HG03469 (cell line): ENCODE results near the gene BCAR1.
A peak's percentile ranks its signal among the peaks of the same experiment; 100 is the strongest.
"Not testable (repeated sequence)": the region's sequence is repeated elsewhere in the genome, so short reads cannot be mapped to it uniquely, and the experiment has no call there.

ENCODE experiments used
- ATAC-seq: cut with Tn5 transposase; IDR thresholded peaks from one replicate; pipeline ENCODE4 v1.9.1; 2021; ENCODE audit warnings: mild to moderate bottlenecking, moderate library complexity, moderate number of reproducible peaks; ENCODE audit not compliant: unreplicated experiment

Gene BCAR1, protein sequence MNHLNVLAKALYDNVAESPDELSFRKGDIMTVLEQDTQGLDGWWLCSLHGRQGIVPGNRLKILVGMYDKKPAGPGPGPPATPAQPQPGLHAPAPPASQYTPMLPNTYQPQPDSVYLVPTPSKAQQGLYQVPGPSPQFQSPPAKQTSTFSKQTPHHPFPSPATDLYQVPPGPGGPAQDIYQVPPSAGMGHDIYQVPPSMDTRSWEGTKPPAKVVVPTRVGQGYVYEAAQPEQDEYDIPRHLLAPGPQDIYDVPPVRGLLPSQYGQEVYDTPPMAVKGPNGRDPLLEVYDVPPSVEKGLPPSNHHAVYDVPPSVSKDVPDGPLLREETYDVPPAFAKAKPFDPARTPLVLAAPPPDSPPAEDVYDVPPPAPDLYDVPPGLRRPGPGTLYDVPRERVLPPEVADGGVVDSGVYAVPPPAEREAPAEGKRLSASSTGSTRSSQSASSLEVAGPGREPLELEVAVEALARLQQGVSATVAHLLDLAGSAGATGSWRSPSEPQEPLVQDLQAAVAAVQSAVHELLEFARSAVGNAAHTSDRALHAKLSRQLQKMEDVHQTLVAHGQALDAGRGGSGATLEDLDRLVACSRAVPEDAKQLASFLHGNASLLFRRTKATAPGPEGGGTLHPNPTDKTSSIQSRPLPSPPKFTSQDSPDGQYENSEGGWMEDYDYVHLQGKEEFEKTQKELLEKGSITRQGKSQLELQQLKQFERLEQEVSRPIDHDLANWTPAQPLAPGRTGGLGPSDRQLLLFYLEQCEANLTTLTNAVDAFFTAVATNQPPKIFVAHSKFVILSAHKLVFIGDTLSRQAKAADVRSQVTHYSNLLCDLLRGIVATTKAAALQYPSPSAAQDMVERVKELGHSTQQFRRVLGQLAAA

GRCh38 chr16:75251280-75252048 lies at the start of gene BCAR1:
Gene BCAR1, minus strand, starts transcription at chr16:75251624. Its CDS starts 142 bp downstream, at chr16:75251482.
- peak; percentile 64 for ATAC-seq

DNA sequence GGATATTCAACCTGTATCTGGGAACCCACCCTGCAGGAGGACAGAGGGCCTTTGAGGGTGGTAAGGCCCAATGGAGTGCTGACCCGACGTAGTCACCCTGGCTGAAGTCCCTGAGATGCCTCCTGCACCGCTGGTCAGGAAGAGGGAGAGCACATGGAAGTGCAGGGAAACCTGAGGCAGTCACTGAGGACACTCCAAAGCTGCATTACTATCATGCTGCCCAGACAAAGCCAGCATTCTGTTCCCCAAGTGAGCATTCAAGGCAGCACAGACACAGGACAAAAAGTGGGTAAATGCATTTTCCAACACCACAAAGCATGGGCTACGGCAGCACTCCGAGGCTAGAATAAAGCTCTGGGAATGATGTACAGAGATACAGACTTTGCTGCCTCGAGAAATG lies 46.8 kb upstream of the BCAR1 start:
- ATAC-seq = no peak

GRCh38 chr16:75296606-75297005 lies 45.2 kb upstream of the BCAR1 start:
- no peak for ATAC-seq

GRCh38 chr16:75294773-75295459 lies 43.5 kb upstream of the BCAR1 start:
- no peak for ATAC-seq

GRCh38 chr16:75293772-75294171 lies 42.3 kb upstream of the BCAR1 start:
- ATAC-seq = no peak

DNA sequence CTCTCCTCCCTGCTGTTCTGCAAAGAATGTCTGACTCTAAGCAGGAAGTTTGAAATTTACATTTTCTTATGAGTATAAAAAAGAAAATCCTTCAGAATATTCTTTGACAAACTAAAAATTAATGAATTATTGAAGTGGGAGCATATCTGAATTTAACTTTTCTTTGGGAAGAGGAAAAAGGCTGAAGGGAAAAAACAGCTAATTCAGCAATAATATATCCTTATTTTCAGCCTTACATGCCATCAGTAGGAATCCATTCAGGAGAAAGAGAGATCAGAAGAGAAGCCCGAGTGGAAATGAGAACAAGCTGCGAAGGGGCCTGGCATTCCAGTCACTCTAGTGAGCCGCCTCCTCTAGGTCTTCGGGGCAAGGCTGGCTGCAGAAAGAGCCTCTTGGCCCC lies 41.7 kb upstream of the BCAR1 start:
- ATAC-seq = no peak

- no peak for ATAC-seq
Measured at GRCh38 chr16:75292691-75293090, 41.3 kb upstream of the BCAR1 start.

GRCh38 chr16:75289189-75289588 lies 37.8 kb upstream of the BCAR1 start:
- ATAC-seq = no peak

- no peak for ATAC-seq
Measured at GRCh38 chr16:75288596-75289120, 37.2 kb upstream of the BCAR1 start.

GRCh38 chr16:75288181-75288580 lies 36.8 kb upstream of the BCAR1 start:
- ATAC-seq = no peak

GRCh38 chr16:75287708-75288107 lies 36.3 kb upstream of the BCAR1 start:
- ATAC-seq = no peak

DNA sequence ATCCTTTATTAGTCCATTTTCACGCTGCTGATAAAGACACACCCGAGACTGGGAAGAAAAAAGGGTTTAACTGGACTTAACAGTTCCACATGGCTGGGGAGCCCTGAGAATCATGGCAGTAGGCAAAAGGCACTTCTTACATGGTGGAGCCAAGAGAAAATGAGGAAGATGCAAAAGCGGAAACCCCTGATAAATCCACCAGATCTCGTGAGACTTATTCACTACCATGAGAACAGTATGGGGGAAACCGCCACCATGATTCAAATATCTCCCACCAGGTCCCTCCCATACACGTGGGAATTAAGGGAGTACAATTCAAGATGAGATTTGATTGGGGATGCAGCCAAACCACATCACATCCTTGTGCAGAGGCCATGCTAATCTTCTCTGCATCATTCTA lies 35.0 kb upstream of the BCAR1 start:
- ATAC-seq = no peak

DNA sequence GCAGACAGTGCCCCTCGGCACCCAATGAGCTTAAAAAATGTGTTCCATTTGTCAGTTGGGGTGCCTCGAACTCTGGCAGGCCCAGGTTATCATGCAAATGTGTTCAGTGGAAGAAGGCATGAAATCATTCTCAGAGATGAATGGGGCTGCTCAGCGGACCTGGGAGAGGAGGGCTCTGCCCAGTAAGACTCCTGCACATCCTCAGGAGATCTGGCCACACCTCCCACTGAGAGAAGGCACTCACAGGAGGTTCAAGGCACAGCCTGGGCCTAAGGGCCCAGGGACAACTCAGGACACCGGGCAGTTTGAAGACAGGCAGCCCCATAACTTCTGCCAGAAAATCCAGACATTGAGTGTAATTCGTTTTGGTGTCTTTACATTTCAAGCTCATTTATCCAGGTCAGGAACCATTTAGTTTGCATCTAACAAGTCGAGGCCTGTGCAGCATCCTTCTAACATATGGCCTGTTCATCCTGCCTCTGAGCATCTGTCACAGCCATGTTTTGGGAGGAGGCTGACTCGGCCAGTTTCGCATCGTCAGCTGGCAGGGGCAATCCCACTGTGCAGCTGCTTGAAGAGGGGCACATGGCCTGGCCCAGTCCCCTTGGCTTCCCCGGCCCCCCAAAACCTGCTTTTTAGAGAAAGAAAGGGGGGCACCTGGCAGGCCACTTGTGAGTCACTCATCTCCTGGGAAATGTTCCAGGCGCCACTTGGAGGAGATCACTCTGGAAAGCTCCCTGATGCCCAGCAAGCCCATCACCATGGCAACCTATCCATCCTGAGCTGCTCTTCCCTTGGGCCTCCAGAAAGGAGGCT lies 31.2 kb upstream of the BCAR1 start:
- ATAC-seq = no peak

DNA sequence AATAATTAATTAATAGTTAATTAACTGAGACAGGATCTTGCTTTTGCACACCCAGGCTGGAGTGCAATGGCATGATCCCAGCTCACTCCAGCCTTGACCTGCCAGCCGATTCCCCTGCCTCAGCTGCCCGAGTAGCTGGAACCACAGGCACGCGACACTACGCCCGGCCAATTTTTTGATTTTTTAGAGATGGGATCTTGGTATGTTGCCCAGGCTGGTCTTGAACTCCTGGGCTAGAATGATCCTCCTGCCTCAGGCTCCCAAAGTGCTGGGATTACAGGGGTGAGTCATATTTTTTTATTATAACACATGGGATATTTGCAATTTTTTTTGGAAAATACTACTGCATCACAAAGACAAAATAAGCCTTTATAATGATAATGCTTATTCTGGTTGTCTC lies 30.4 kb upstream of the BCAR1 start:
- no peak for ATAC-seq

DNA sequence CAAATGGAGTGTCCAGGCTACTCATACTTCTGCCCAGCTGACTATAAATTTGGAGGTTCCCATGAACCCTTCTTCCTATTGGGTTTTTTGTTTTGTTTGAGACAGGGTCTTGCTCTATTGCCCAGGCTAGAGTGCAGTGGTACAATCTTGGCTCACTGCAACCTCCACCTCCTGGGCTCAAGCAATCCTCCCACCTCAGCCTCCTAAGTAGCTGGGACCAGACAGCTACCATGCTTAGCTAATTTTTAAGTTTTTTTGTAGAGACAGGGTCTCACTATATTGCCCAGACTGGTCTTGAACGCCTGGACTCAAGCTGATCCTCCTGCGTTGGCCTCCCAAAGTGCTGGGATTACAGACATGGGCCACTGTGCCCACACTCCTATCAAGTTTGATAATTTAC lies 29.6 kb upstream of the BCAR1 start:
- ATAC-seq = not testable (repeated sequence)

- ATAC-seq = no peak
Measured at GRCh38 chr16:75280331-75280804, 28.9 kb upstream of the BCAR1 start.

DNA sequence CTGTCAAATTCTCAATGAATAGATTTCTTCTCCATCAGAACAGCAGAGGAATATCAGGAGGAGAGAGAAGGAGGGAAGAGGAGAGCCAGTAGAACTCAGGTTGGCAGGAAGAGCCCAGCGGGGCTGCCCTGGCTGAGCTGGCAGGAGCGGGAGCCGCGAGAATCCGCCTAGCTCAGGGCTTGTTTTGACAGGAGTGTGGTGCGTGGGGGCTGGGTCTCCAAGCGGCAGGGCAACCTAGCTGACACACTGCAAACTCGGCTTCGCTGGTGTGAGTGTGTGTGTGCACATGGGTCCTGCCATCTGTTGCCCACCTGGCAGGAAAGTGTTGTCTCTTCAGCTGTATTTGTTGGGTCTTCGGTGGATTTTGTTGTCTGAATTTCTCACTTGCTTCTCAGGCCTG lies 27.9 kb upstream of the BCAR1 start:
- ATAC-seq = no peak

- ATAC-seq = no peak
Measured at GRCh38 chr16:75273054-75273925, 21.9 kb upstream of the BCAR1 start.
